Lower leg skin (tissue), 3 donors: ENCODE data around the gene IER3IP1.

Experiments
- POLR2A ChIP-seq, 2 donors: fragments of 450-650 bp; IDR thresholded peaks; one replicate each; pipeline ENCODE4 v1.6.1; 2016 to 2017; ENCODE audit warnings: antibody characterized with exemption in 2 of 2, mild to moderate bottlenecking in 1 of 2, moderate library complexity in 1 of 2
- TF ChIP-seq, protein P1 (sequence below), 3 donors: fragments of 450-650 bp; IDR thresholded peaks; one replicate each; pipeline ENCODE4 v1.5.1; 2016; ENCODE audit warnings: antibody characterized with exemption in 3 of 3, mild to moderate bottlenecking in 3 of 3, moderate library complexity in 2 of 3

- no peak for TF ChIP-seq POLR2A (IDR thresholded peaks at IDR 0.05)
- TF ChIP-seq, protein P1, sequence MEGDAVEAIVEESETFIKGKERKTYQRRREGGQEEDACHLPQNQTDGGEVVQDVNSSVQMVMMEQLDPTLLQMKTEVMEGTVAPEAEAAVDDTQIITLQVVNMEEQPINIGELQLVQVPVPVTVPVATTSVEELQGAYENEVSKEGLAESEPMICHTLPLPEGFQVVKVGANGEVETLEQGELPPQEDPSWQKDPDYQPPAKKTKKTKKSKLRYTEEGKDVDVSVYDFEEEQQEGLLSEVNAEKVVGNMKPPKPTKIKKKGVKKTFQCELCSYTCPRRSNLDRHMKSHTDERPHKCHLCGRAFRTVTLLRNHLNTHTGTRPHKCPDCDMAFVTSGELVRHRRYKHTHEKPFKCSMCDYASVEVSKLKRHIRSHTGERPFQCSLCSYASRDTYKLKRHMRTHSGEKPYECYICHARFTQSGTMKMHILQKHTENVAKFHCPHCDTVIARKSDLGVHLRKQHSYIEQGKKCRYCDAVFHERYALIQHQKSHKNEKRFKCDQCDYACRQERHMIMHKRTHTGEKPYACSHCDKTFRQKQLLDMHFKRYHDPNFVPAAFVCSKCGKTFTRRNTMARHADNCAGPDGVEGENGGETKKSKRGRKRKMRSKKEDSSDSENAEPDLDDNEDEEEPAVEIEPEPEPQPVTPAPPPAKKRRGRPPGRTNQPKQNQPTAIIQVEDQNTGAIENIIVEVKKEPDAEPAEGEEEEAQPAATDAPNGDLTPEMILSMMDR (IDR thresholded peaks at IDR 0.05): no peak
Measured at GRCh38 chr18:47146206-47146605, 30.0 kb downstream of the IER3IP1 start.
